HCEC 1CT (cell line): Measurements from ENCODE around the gene DDX24.

Experiments
- DNase-seq: peaks from one replicate; pipeline ENCODE4 v3.0.0-alpha.2; 2017

Gene DDX24

DNA sequence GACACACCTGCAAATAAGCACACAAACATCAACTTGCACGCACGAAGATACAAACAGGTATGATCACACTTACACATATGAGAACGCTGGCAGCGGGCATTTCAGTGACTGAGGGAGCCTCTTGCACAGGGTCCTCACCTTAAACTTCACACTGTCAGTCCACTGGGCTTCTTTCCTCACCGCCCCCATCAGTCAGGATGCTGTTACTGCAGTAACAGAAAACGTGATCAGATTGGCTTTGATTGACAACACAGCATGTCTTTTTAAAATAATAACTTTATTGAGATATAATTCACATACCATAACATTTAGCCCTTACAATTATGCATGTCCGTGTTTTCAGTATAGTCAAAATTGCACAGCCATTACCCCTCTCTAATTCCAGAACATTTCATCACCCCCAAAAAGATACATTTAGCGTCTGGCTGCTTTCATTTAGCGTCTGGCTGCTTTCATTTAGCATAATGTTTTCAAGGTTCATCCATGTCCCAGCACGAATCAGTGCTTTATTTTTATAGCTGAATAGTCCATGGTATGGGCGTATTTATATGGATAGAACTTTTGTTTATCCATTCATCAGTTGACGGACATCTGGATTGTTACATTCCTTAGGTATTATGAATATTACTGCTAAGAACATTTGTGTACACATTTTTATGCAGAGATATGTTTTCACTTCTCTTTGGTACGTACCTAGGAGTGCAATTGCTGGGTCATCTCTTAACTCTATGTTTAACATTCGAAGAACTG, 75.5 kb downstream of the DDX24 start:
- peak; percentile 24 for DNase-seq

DNA sequence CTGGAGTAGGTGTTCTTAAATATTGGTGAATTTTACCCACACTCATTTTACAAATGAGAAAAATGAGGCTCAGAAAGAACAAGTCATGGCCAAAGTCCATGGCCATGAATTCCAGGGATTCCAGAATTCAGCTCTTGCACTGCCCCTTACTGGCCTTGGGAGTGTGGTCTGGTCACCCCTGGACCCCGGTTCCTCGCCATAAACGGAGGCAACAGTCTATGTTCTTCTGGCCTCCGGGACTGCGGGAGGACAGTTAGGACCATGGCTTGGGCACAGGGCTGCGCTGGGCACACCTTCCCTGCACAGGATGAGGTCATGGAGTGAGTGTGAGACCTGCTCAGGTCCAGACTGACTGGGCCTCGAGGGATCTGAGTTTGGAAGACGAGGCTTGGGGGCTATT, 77.0 kb downstream of the DDX24 start:
- DNase-seq: no peak

DNA sequence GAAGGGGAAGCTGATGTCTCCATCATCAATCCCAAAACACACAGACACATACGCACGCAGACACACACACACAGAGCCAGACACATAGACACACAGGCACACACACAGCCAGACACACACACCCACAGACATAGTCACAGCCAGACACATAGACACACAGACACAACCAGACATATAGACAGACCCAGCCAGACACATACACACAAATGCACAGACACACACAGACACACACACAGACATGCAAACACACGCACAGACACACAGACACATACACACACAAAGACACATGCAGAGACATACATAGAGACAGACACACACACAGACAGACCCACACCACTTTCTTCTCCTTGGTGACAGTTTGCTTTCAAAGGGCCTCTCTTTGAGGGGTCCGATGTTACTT, 77.6 kb downstream of the DDX24 start:
- no peak for DNase-seq

DNA sequence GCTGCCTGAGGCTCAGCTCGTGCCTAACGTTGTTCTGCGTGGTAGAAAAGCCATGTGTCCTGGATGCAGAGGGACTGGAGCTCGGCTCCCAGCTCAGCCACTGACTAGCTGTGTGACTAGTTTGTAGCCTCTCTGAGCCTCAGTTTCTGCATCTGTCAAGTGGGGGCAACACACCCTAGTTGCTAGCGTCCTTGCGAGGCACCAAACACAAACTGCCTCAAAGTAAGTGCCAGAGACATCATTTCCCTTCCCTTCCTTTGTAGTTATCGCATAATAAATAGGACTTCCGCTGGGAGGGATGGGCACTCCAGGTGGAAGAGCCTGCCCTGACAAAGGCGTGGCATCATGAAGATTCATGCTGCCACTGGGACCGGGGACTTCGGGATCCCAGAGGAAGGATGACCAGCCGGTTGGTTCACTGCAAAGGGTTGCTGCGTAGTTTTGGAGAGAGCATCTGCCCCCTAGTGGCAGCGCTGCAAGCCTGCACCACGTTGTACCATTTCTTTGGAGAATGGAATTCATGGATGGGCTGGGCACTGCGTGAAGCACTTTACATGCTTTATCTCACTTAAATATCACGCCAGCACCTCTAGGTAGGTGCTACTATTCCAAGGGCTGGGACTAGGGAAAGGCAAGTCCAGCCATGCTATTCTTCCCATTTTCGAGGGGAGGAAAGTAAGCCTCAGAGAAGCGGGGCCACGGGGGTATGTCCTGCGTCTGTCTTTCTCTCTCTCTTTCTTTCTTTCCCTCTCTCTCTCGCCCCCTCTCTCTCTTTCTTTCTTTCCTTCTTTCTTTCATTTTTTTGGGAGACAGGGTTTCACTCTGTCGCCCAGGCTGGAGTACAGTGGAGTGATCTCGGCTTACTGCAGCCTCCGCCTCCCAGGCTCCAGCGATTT, 79.3 kb downstream of the DDX24 start:
- peak; percentile 64 for DNase-seq

DNA sequence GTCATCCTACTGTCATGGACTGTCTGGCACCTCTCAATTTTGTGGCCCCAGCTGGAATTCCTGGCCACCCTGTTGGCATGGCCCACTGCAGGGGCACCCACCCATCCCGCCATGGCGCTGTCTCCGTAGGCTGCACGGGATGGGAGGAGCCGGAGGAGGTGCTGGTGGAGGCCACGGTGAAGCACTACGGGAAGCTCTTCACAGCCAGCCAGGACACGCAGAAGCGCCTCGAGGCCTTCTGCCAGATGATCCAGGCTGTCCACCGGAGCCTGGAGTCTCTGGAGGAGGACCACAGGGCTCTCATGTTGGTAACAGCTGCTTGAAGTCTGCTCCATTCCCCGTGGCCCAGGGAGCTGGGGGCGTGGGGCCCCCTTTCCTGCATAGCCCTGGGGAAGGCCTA, 80.0 kb downstream of the DDX24 start:
- DNase-seq: no peak

DNA sequence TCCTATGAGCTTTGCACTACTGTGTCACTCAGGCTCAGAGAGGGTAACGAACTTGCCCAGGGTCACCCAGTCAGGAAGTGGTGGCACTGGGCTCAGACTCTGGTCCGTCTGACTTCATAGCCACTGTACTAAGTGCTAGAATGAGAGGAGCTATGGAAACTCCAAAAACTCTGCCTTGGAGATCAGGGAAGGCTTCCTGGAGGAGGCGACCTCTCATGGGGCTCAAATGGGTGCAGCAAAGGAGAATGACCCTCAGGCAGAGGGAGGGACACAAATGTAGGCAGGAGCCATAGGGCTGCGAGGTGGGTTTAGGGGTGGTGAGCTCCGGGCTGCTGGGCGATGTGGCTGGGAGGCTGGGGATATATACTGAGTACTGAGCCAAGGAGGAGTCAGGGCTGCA, 80.7 kb downstream of the DDX24 start:
- no peak for DNase-seq

DNA sequence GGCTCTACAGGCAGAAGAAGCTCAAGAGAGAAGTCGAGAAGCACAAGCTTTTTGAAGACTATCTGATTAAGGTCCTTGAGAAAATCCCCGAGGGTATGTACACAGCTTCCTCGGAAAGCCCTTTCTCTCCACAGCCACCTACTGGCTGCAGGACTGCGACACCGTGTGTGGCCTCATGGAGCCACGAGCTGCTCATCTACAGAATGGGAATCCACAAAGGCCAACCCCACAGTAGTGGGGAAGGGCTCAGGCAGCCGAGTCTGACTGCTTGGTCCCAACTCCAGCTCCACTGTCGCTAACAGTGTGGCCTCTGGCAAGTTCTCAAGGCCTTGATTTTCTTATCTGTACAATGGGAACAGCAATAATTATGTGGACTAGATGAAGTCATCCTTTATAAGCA, 81.4 kb downstream of the DDX24 start:
- no peak for DNase-seq

DNA sequence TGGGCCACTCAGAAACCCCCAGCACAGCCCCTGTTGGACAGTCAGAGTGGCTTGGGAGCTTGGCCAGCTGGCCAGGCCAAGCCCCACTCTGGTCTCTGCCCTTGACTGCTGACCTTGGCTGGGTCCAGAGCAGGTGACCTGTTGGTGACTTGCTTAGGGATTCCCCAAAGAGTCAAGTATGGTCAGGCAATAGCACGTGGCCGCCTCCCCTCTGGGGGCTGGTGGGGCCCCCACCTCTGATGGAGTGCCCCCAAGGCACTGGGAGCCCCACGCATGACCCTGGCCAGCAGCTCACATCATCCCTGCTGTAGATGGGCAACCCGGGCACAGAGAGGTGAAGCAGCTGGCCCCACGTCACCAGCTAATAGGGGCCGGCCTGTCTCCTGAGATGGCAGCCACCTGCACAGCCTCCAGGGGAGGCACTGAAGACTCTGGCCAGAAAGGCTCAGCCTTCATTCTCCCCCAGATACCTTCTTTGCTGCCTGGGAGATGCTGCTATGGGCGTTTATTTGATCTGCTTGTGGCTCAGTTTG, 82.1 kb downstream of the DDX24 start:
- no peak for DNase-seq
